Smooth muscle cell (in vitro differentiated cells): ENCODE data around the gene AQP6. TPM values are rescaled to one million over a fixed set of nuclear protein-coding genes. Genes with fewer than 3 reads are reported as not detected.

Experiments used
- DNase-seq: peaks from one replicate; lab custom pipeline; 2025; ENCODE audit not compliant: unreplicated experiment; lab: John Stamatoyannopoulos, UW
- H2AFZ ChIP-seq: fragments of 200-600 bp; sonication (generic); 2 replicates; pipeline ENCODE4 v1.6.0; 2016; ENCODE audit warnings: antibody characterized with exemption, low read depth, mild to moderate bottlenecking
- H3F3A ChIP-seq: fragments of 200-600 bp; sonication (generic); 2 replicates; pipeline ENCODE4 v1.6.0; 2017; ENCODE audit warnings: antibody characterized with exemption, low read depth
- H3K27ac ChIP-seq: fragments of 200-600 bp; sonication (generic); 2 replicates; pipeline ENCODE4 v1.5.1; 2016; ENCODE audit warnings: low read depth, mild to moderate bottlenecking
- H3K27me3 ChIP-seq: fragments of 200-600 bp; sonication (generic); 2 replicates; pipeline ENCODE4 v1.6.1; 2016; ENCODE audit warnings: low read depth, mild to moderate bottlenecking
- H3K36me3 ChIP-seq: fragments of 200-600 bp; sonication (generic); 2 replicates; pipeline ENCODE4 v1.5.1; 2016; ENCODE audit warnings: low read depth
- H3K4me1 ChIP-seq: fragments of 200-600 bp; sonication (generic); 2 replicates; pipeline ENCODE4 v1.5.1; 2016; ENCODE audit warnings: low read depth
- H3K4me2 ChIP-seq: fragments of 200-600 bp; sonication (generic); 2 replicates; pipeline ENCODE4 v1.6.0; 2016; ENCODE audit warnings: mild to moderate bottlenecking
- H3K4me3 ChIP-seq: fragments of 200-600 bp; sonication (generic); 2 replicates; pipeline ENCODE4 v1.5.1; 2016; ENCODE audit warnings: mild to moderate bottlenecking
- H3K79me2 ChIP-seq: fragments of 200-600 bp; sonication (generic); 2 replicates; pipeline ENCODE4 v1.6.0; 2016; ENCODE audit warnings: low read depth, mild to moderate bottlenecking
- H3K9ac ChIP-seq: fragments of 200-600 bp; sonication (generic); 2 replicates; pipeline ENCODE4 v1.6.0; 2016; ENCODE audit warnings: low read depth
- H3K9me3 ChIP-seq: fragments of 200-600 bp; sonication (generic); replicated peaks from 2 replicates; pipeline ENCODE4 v1.5.1; 2016; ENCODE audit warnings: low read depth
- H4K20me1 ChIP-seq: fragments of 200-600 bp; sonication (generic); 2 replicates; pipeline ENCODE4 v1.6.0; 2016; ENCODE audit warnings: low read depth
- WGBS: methylation state at CpG from one replicate; pipeline ENCODE4 v1.1.7; 2016; ENCODE audit warnings: low lambda C conversion rate; 5-methylcytosine and 5-hydroxymethylcytosine counted together
- polyA plus RNA-seq: library from polyadenylated mRNA; unstranded; fragments of >200 nt; fragmentation: Nextera tagmentation; extraction: Ambion mirVana; gene quantifications from 2 replicates; pipeline ENCODE4 v1.2.1, GENCODE V29; 2016
- total RNA-seq: library from RNA; depleted of rRNA; stranded (reverse); fragments of >200 nt; gene quantifications from 2 replicates; pipeline ENCODE4 v1.2.3, GENCODE V29; 2014
- TF ChIP-seq, protein P1 (sequence below): fragments of 200-600 bp; sonication (generic); IDR thresholded peaks from 2 replicates; pipeline ENCODE4 v1.5.1; 2017; ENCODE audit warnings: borderline replicate concordance, mild to moderate bottlenecking, antibody characterized with exemption; ENCODE audit not compliant: insufficient read depth, poor library complexity, severe bottlenecking

AQP6 gene
- total and polyA plus RNA-seq, 2 experiments from 2014 or later, result not detected

DNA sequence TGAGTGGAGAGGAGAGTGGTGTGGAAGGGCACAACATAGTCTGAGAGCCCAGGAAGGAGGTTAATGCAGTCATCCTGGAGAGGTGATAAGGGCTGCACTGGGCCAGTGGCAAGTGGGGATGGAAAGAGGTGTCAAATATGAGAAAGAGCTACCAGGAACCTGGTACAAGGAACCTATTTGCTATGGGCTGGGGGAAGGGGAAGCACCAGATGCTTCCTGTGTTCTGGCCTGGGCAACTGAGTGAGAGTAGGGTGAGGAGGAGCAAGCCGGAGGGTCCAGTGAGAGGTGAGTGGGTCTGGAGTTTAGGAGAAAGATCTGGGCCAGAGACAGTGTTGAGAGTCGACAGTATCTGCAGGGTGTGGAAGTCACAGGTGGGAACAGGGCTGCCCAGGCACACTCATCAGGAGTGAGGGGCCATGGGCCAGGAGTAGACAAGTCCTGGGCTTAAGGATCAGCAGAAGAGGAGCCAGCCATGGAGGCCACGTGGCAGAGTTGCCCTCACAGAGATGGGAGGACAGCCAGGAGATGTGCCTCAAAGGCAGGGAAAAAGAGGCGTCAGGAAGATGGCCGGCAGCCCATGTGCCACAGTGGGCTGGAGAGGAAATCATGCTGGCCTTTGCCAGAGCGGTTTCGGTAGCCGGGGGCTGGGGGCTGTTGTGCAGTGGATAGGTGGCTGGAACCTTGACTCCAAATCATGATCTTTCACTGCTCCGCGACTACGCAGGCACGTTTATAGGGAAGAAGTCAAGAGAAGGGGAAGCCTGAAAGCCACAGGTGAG, 2.9 kb upstream of the AQP6 start:
- Histone ChIP-seq H3K4me3 (no peak overlapping the region), H3K4me2 (no peak overlapping the region), H3K27me3 (peaks cover 59% of the 10 kb centered on the region), H2AFZ (no peak overlapping the region), H3K27ac (no peak overlapping the region), H3K9ac (no peak overlapping the region), H3F3A (no peaks in the 10 kb centered on the region), H3K79me2 (no peaks in the 10 kb centered on the region), H3K4me1 (no peaks in the 10 kb centered on the region), H3K9me3 (no peaks in the 10 kb centered on the region), H4K20me1 (no peaks in the 10 kb centered on the region), H3K36me3 (no peaks in the 10 kb centered on the region)
- TF ChIP-seq, protein P1, sequence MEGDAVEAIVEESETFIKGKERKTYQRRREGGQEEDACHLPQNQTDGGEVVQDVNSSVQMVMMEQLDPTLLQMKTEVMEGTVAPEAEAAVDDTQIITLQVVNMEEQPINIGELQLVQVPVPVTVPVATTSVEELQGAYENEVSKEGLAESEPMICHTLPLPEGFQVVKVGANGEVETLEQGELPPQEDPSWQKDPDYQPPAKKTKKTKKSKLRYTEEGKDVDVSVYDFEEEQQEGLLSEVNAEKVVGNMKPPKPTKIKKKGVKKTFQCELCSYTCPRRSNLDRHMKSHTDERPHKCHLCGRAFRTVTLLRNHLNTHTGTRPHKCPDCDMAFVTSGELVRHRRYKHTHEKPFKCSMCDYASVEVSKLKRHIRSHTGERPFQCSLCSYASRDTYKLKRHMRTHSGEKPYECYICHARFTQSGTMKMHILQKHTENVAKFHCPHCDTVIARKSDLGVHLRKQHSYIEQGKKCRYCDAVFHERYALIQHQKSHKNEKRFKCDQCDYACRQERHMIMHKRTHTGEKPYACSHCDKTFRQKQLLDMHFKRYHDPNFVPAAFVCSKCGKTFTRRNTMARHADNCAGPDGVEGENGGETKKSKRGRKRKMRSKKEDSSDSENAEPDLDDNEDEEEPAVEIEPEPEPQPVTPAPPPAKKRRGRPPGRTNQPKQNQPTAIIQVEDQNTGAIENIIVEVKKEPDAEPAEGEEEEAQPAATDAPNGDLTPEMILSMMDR, result no peak
- DNase-seq, result no peak
- 93% methylated on average over 12 of the region's 12 CpGs for WGBS

DNA sequence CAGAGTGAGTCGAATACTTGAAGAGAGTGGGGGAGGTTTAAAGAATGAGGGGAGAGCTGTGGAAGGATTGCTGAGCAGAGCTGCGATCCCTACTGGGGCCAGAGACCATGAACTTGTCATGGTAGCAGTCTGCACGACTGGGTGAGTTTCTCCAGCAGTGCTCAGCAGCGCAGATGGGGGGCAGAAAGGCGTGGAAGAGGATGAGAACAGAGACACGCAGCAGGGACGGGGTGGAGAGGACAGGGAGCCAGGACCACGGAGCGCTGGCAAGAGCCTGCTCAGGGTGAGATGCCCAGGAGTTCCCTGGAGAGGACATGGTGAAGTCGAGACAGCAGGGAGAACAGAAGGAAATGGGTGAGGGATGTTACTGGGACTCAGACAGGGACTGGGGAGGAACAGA, 2.1 kb upstream of the AQP6 start:
- 71% methylated on average over 10 of the region's 10 CpGs for WGBS

DNA sequence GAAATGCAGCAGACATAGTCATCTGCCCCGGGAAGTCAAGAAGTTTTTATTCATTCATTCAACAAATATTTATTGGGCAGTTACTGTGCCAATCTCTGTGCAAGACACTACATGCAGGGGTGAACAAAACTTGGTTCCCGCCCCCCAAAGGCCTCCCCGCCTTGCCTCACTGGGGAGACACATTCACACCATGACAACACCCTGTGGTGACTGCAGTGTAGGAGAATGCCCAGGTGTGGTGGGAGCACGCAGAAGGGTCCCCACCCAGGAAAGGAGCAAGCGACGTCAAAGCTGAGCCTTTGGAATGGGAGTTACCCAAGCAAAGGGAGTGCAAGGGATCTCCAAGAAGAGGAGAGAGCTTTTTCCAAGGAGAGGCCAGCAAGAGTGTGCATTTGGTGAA, 1.6 kb upstream of the AQP6 start:
- no peak overlapping the region for H3K4me2 ChIP-seq

More for the DNA sequence above, 2.1 kb upstream of the AQP6 start:
- TF ChIP-seq, protein P1, result no peak
- H3K27me3 ChIP-seq, result peaks cover 52% of the 10 kb centered on the region
- no peak overlapping the region for H3K27ac ChIP-seq
- no peak for DNase-seq
- H3K79me2 ChIP-seq, result no peaks in the 10 kb centered on the region
- no peaks in the 10 kb centered on the region for H4K20me1 ChIP-seq
- H3K4me3 ChIP-seq, result no peak overlapping the region
- no peaks in the 10 kb centered on the region for H3K9me3 ChIP-seq
- H3K36me3 ChIP-seq, result no peaks in the 10 kb centered on the region
- no peak overlapping the region for H3K9ac ChIP-seq
- H3F3A ChIP-seq, result no peaks in the 10 kb centered on the region
- no peaks in the 10 kb centered on the region for H3K4me1 ChIP-seq
- no peak overlapping the region for H2AFZ ChIP-seq
- H3K4me2 ChIP-seq, result no peak overlapping the region

More for the DNA sequence above, 1.6 kb upstream of the AQP6 start:
- no peak for DNase-seq
- peaks cover 51% of the 10 kb centered on the region for H3K27me3 ChIP-seq
- H3F3A ChIP-seq, result no peaks in the 10 kb centered on the region
- H3K36me3 ChIP-seq, result no peaks in the 10 kb centered on the region
- TF ChIP-seq, protein P1, result no peak
- H3K4me3 ChIP-seq, result no peak overlapping the region
- H3K79me2 ChIP-seq, result no peaks in the 10 kb centered on the region
- WGBS, result 87% methylated on average over 6 of the region's 6 CpGs
- no peak overlapping the region for H2AFZ ChIP-seq
- no peaks in the 10 kb centered on the region for H4K20me1 ChIP-seq
- no peaks in the 10 kb centered on the region for H3K4me1 ChIP-seq
- H3K27ac ChIP-seq, result no peak overlapping the region
- H3K9me3 ChIP-seq, result no peaks in the 10 kb centered on the region
- H3K9ac ChIP-seq, result no peak overlapping the region
